8988T (cell line): ENCODE measurements around the gene RNF14.
"Not testable (repeated sequence)": the region's sequence is repeated elsewhere in the genome, so short reads cannot be mapped to it uniquely, and the experiment has no call there.

ENCODE experiments used
- DNase-seq: peaks from one replicate; pipeline ENCODE4 v3.0.0; 2011

Gene RNF14

GRCh38 chr5:142015781-142016533, 47.1 kb downstream of the RNF14 start:
- no peak for DNase-seq

- no peak for DNase-seq
These were observed 47.7 kb downstream of the RNF14 start for GRCh38 chr5:142016556-142016955.

- no peak for DNase-seq
These were observed 49.0 kb downstream of the RNF14 start for GRCh38 chr5:142017832-142018427.

- DNase-seq = no peak
These were observed 51.3 kb downstream of the RNF14 start for GRCh38 chr5:142020122-142020659.

- DNase-seq = no peak
These were observed 54.9 kb downstream of the RNF14 start for GRCh38 chr5:142023836-142024235.

- DNase-seq = peak; percentile 66
These were observed 55.9 kb downstream of the RNF14 start for GRCh38 chr5:142024771-142025304.

- no peak for DNase-seq
These were observed 56.7 kb downstream of the RNF14 start for GRCh38 chr5:142025637-142026036.

- DNase-seq = no peak
These were observed 63.2 kb downstream of the RNF14 start for GRCh38 chr5:142032150-142032549.

GRCh38 chr5:142032747-142033631, 64.1 kb downstream of the RNF14 start:
- no peak for DNase-seq

GRCh38 chr5:142033632-142034567, 65.0 kb downstream of the RNF14 start:
- not testable (repeated sequence) for DNase-seq

GRCh38 chr5:142034994-142035393, 66.1 kb downstream of the RNF14 start:
- DNase-seq = no peak

GRCh38 chr5:142036918-142037317, 68.0 kb downstream of the RNF14 start:
- DNase-seq = no peak

- DNase-seq = not testable (repeated sequence)
These were observed 68.7 kb downstream of the RNF14 start for GRCh38 chr5:142037599-142037998.

- no peak for DNase-seq
These were observed 69.8 kb downstream of the RNF14 start for GRCh38 chr5:142038735-142039134.
